ENCODE measurements around the gene ANO7.
A peak's percentile ranks its signal among the peaks of the same experiment; 100 is the strongest.

ANO7 gene

DNA sequence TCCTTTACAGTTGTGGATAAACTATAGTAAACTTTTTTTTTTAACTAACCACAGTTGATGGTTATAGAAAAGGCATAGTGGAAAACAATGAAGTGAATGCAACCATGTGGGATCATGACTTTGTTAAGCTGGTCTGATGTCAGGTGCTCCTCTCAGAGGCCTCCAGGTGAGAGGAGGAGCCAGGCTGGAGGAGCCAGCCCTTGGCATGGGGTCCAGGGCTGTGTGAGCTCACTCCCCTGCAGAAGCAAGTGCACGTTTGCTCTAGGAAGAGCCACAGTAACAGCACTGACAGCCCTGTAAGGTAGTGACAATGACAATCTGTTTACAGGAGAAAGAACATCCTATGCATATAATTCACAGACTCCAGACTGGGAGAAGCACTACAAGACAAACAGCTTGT, 32.5 kb upstream of the ANO7 start:
- in situ Hi-C loops (cut with HindIII; ENCODE audit: low pct_ligation_motif_present, low sequenced_read_pairs) = no loop called here
- peaks cover 9% of the 10 kb centered on the region for H3K36me3 ChIP-seq (replicated peaks)
- DNase-seq = no peak
- TF ChIP-seq, protein P1, sequence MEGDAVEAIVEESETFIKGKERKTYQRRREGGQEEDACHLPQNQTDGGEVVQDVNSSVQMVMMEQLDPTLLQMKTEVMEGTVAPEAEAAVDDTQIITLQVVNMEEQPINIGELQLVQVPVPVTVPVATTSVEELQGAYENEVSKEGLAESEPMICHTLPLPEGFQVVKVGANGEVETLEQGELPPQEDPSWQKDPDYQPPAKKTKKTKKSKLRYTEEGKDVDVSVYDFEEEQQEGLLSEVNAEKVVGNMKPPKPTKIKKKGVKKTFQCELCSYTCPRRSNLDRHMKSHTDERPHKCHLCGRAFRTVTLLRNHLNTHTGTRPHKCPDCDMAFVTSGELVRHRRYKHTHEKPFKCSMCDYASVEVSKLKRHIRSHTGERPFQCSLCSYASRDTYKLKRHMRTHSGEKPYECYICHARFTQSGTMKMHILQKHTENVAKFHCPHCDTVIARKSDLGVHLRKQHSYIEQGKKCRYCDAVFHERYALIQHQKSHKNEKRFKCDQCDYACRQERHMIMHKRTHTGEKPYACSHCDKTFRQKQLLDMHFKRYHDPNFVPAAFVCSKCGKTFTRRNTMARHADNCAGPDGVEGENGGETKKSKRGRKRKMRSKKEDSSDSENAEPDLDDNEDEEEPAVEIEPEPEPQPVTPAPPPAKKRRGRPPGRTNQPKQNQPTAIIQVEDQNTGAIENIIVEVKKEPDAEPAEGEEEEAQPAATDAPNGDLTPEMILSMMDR (IDR thresholded peaks at IDR 0.05; ENCODE audit: low read depth, low read length, missing control alignments) = no peak
- no peak overlapping the region for H3K4me3 ChIP-seq (ENCODE audit: low read depth, low read length)
- no peak overlapping the region for H3K27ac ChIP-seq
- no peaks in the 10 kb centered on the region for H3K27me3 ChIP-seq (replicated peaks)

DNA sequence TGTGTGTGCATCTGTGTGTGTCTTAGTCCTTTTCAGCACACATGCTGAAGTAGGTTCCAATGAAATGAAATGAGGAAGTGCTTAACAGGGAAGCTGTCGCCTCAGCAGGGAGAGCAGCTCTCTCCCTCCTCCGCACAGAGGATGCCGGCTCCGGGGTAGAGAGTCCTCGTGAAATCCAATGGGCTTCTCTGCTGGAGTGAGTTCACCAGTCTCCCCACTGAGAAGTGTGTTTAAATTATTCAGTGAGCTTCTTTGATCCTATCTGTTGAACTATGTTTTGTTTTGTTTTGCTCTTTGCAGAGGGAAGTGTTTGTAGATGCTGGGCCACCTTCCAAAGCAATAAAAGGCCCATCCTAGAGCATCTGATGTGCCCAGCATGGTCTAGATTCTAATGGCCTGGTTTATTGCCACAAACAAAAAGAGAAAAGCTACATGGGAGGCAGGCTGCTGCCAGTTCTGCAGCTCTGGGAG, 31.5 kb upstream of the ANO7 start:
- Histone ChIP-seq H3K27ac (no peak overlapping the region), H3K27me3 (replicated peaks) (no peaks in the 10 kb centered on the region), H3K36me3 (replicated peaks) (peaks cover 9% of the 10 kb centered on the region), H3K4me3 (ENCODE audit: low read depth, low read length) (no peak overlapping the region)
- DNase-seq = no peak
- TF ChIP-seq, protein P1 (IDR thresholded peaks at IDR 0.05; ENCODE audit: low read depth, low read length, missing control alignments) = no peak
- in situ Hi-C loops (cut with HindIII; ENCODE audit: low pct_ligation_motif_present, low sequenced_read_pairs) = no loop called here

DNA sequence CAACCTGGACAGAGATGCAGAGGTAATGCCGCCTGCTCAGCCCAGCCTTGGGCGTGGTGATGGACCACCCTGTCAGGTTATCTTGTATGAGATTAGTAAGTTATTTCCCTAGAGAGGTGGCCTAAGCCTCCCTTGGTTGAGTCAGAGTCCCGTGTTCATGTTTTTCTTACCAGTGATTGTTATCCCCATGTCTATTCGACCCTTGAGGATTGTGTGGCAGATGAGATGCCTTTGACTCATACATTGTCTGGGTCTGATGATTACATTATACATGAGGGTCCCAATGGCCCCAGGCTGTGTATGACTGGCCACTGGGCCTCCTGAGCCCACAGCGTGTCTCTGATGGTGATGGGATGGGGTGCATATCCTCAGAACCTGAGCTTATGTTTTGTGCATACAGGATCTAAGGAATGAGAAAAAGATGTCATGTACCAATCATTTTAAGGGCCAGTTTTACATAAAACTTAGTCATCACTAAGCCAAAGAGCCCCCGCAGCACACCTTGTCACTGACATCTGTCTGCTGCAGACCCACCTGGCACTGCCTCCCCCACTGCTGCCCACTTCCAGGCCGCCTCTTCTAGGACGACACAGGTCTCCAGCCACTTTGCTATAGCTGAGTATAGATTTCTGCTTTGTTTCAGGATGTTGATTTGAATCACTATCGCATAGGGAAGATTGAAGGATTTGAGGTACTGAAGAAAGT, 30.5 kb upstream of the ANO7 start:
- no peak overlapping the region for H3K4me3 ChIP-seq (ENCODE audit: low read depth, low read length)
- DNase-seq = peak; percentile 84
- peak overlapping the region; percentile 47 for H3K27ac ChIP-seq
- TF ChIP-seq, protein P1 (IDR thresholded peaks at IDR 0.05; ENCODE audit: low read depth, low read length, missing control alignments) = no peak
- peaks cover 9% of the 10 kb centered on the region for H3K36me3 ChIP-seq (replicated peaks)
- in situ Hi-C loops (cut with HindIII; ENCODE audit: low pct_ligation_motif_present, low sequenced_read_pairs) = no loop called here
- no peaks in the 10 kb centered on the region for H3K27me3 ChIP-seq (replicated peaks)

DNA sequence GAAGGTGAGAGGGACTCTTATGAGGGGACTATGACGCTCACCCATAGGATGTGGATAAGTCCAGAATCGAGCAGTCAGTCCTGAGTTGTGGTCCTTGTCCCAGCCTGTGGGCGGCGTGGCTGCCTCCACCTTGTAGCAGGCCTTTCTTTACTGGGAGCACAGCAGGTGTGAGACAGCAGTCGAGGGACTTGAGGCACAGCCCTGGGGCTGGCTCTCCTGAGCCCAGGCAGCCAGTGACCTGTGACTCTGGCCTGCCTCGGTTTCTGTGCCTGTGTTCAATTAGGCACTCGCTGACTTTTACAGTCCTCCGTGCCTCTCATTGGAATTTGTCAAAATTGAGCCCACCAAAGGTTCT, 30.0 kb upstream of the ANO7 start:
- DNase-seq = no peak
- Histone ChIP-seq H3K4me3 (ENCODE audit: low read depth, low read length) (no peak overlapping the region), H3K27me3 (replicated peaks) (no peaks in the 10 kb centered on the region), H3K27ac (no peak overlapping the region), H3K36me3 (replicated peaks) (peaks cover 10% of the 10 kb centered on the region)
- TF ChIP-seq, protein P1 (IDR thresholded peaks at IDR 0.05; ENCODE audit: low read depth, low read length, missing control alignments) = no peak
- in situ Hi-C loops (cut with HindIII; ENCODE audit: low pct_ligation_motif_present, low sequenced_read_pairs) = no loop called here

DNA sequence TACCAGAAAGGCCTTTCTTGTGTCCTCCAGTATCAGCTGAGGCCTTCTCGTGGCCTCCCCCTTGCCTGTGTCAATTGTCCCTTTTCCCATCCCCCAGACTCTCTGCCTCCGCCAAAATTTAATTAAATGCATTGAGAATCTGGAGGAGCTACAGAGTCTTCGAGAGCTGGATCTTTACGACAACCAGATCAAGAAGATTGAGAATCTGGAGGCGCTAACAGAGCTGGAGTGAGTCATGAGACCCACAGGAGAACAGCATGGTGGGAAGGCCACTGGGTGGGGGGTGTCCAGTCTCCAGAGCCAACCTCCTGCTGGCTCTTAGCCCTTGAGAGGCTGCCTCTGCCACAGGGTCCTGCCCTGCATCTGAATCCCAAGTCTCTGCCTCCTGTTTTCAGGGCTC, 29.4 kb upstream of the ANO7 start:
- Histone ChIP-seq H3K27me3 (replicated peaks) (no peaks in the 10 kb centered on the region), H3K36me3 (replicated peaks) (peaks cover 16% of the 10 kb centered on the region), H3K4me3 (ENCODE audit: low read depth, low read length) (no peak overlapping the region), H3K27ac (no peak overlapping the region)
- in situ Hi-C loops (cut with HindIII; ENCODE audit: low pct_ligation_motif_present, low sequenced_read_pairs) = no loop called here
- TF ChIP-seq, protein P1 (IDR thresholded peaks at IDR 0.05; ENCODE audit: low read depth, low read length, missing control alignments) = no peak
- DNase-seq = no peak

DNA sequence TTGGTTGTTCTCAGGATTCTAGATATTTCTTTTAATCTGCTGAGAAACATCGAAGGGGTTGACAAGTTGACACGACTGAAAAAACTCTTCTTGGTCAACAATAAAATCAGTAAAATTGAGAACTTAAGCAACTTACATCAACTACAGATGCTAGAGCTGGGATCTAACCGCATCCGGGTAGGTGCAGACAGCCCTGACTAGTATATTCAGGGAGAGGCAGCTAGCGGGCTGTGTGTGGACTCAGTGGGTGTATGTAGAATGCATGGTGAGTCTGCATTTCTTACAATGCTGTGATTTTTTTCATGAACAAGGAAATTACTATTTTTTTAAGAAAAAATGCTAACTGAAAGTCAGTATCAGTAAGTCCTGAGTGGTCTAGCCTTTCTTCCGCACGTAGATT, 28.2 kb upstream of the ANO7 start:
- in situ Hi-C loops (cut with HindIII; ENCODE audit: low pct_ligation_motif_present, low sequenced_read_pairs) = no loop called here
- H3K36me3 ChIP-seq (replicated peaks) = peaks cover 19% of the 10 kb centered on the region
- no peak for DNase-seq
- H3K4me3 ChIP-seq (ENCODE audit: low read depth, low read length) = no peak overlapping the region
- H3K27ac ChIP-seq = no peak overlapping the region
- TF ChIP-seq, protein P1 (IDR thresholded peaks at IDR 0.05; ENCODE audit: low read depth, low read length, missing control alignments) = no peak
- no peaks in the 10 kb centered on the region for H3K27me3 ChIP-seq (replicated peaks)

Measured in brain microvascular endothelial cell (primary cell).